ENCODE data around the gene SELENOF.

- TF ChIP-seq CTCF (IDR thresholded peaks at IDR 0.05) (no peak), POLR2A (IDR thresholded peaks at IDR 0.05) (no peak)
Observed at GRCh38 chr1:86926883-86927282, 13.0 kb upstream of the SELENOF start.

All from Peyer's patch (tissue), 4 donors.